ENCODE data around the gene MAP1B.

GRCh38 chr5:72235725-72236124, 128.4 kb downstream of the MAP1B start:
- TF ChIP-seq CTCF (IDR thresholded peaks at IDR 0.05) (no peak), EZH2phosphoT487 (IDR thresholded peaks at IDR 0.05) (no peak)
